Measurements from ENCODE around the gene ITM2C.

The ITM2C gene

GRCh38 chr2:230922951-230923717, 58.4 kb downstream of the ITM2C start:
- no peak for TF ChIP-seq ZNF274 (IDR thresholded peaks at IDR 0.05; ENCODE audit: low read depth, low read length)
- no peak overlapping the region for H3K4me3 ChIP-seq (ENCODE audit: low read length)

GRCh38 chr2:230924092-230924469, 59.3 kb downstream of the ITM2C start:
- no peak for TF ChIP-seq ZNF274 (IDR thresholded peaks at IDR 0.05; ENCODE audit: low read depth, low read length)
- H3K4me3 ChIP-seq (ENCODE audit: low read length) = peak overlapping the region; percentile 49; the same call in 1 of the 2 replicates

DNA sequence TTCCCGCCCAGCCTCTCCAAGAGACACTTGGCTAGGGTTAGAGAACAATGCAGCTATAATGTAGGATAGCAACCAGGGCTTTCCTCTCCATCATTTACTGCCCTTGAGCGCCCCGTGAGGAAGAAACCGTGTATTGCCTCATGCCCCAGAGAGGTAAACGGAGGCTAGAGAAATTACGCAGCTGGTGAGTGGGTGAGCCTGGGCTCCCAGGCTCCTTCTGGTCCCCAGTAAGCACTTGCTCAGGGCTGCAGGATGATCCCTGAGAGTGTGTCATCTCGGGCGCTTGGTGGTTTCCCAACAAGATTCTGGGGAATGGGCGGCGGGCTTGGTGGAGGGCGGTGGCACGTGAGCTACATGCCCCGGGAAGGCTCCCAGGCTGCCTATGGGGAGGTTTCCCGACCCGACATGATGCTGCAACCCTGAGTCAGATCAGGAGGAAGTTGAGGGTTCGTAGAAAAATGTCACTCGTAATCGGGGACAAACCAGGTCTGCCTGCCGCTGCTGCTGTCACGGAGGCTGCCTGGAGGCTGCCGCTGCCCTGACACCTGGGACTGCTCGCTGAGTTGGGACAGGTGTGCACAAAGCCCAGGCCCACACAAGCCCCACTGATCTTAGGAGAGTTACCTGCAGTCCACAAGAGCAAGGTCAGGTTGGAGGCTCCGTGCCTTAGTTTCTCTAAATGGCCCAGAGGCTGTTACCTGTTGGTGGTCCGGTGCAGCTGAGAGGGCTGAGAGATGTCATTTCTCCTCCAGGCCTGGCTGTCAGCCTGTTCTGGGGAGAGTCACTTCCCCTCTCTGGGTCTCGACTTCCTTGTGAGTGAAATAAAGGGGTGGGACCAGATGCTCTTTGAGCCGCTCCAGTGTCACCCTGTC, 60.0 kb downstream of the ITM2C start, which contains the start of gene GPR55:
Gene GPR55, minus strand, starts transcription at position 773 of the 872 bp plus-strand sequence. CDS start 14,280 bp downstream, outside the sequence.
- TF ChIP-seq ZNF274 (IDR thresholded peaks at IDR 0.05; ENCODE audit: low read depth, low read length) = no peak
- H3K4me3 ChIP-seq (ENCODE audit: low read length) = peak within 1 kb of the TSS; percentile 49; the same call in 1 of the 2 replicates

GRCh38 chr2:230925443-230925878, 60.7 kb downstream of the ITM2C start:
- TF ChIP-seq ZNF274 (IDR thresholded peaks at IDR 0.05; ENCODE audit: low read depth, low read length) = no peak
- H3K4me3 ChIP-seq (ENCODE audit: low read length) = peak overlapping the region; percentile 49; the same call in 1 of the 2 replicates

DNA sequence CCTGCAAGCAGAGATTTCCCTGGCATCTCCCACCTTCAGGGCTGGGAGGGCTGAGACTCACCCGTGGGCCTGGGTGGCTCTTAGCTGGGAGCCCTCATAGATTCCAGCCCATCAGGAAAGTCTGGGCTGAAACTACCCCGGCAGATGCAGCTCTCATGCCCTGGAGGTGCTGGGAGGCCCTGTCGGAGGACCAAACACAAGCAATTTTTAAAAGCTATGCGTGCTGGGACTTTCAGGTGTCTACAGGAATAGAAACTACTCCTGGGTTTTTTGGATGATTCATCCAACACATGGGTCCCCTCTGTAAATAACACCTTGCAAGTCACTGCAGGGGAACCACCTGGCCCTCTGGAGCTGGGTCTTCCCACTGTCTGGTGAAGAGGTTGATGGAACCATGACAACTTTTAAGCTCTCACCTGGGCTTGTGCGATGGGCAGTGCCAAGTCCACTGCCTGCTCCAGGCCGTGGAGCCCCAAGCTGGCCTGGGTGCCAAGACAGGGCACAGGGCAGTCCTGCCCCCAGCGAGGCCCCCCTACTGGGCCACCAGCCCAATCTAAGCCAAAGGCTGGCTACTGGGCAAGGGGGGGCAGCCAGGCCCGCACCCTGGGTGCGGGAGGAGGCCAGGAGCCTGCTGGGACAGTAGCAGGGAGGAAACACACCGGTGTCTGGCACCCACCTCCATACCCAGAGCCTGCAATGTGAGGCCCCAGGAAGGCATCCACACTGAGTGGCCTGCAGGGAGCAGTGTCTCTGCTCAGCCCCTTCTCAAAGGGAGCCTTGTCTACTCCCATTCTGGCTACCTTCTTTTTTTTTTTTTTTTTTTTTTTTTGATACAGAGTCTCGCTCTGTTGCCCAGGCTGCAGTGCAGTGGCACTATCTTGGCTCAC, 61.4 kb downstream of the ITM2C start:
- H3K4me3 ChIP-seq (ENCODE audit: low read length) = no peak overlapping the region
- TF ChIP-seq ZNF274 (IDR thresholded peaks at IDR 0.05; ENCODE audit: low read depth, low read length) = no peak

DNA sequence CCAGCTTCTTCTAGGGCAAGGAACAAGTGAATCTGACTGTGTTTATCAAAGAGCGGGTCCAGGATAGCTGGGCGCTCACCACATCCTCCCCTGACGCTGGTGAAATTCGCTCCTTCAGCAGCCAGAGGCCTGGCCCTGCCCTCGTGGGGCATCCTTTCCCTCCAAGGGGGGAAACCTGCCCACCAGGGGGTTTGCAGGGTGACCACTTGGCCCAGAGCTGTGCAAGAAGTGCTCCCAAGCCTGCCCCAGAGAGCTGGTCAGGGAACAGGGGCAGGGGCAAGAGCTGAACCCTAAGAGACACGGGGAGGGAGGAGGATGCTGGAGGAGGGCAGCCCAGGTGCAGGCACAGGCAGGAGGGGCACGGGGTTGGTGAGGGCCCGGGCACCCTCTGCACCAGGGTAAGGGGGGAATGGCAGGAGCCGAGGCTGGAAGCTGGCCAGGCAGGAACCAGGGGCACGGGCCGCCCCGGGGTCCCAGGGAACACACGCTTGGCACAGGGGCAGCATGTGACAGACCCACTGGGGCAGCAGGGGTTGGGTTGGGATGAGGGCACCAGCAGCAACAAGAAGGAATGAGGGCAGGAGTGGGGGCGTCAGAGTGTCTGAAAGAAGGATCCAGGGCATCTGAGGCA, 63.1 kb downstream of the ITM2C start:
- no peak overlapping the region for H3K4me3 ChIP-seq (ENCODE audit: low read length)
- no peak for TF ChIP-seq ZNF274 (IDR thresholded peaks at IDR 0.05; ENCODE audit: low read depth, low read length)

Data from GM08714 (cell line).